HCT116 (cell line): ENCODE data around the gene SLC25A25. TPM values are rescaled to one million over a fixed set of nuclear protein-coding genes. Genes with fewer than 3 reads are reported as not detected.

Experiments used
- ATAC-seq: fragments of 200-7000 bp; cut with Tn5 transposase; 2 replicates; pipeline ENCODE4 v1.9.1; 2020; ENCODE audit warnings: mild to moderate bottlenecking, moderate library complexity
- BruUV-seq: library from RNA; stranded (reverse); fragments of 400-500 nt; replicated peaks from 2 replicates; lab custom pipeline; 2021; lab: Mats Ljungman, UMichigan
- CTCF ChIA-PET: fragments of 300-600 bp; sonication (Branson Sonifier 250); formaldehyde crosslinking; loops from one replicate; lab custom pipeline; 2021; ENCODE audit warnings: antibody characterized with exemption; lab: Charles Lee
- POLR2A ChIA-PET: fragments of 300-600, 350-600 bp; sonication (Branson Sonifier 250); formaldehyde crosslinking; loops from one replicate; lab custom pipeline; 2021; ENCODE audit warnings: antibody characterized with exemption; lab: Charles Lee
- RAD21 ChIA-PET, 2 experiments: fragments of 300-600 bp; sonication (Branson Sonifier 250); formaldehyde crosslinking; loops; one replicate each; lab custom pipeline; 2023; ENCODE audit warnings: low total read pairs in 2 of 2; ENCODE audit not compliant: uncharacterized antibody in 2 of 2, unreplicated experiment in 2 of 2, low non-redundant PET in 1 of 2; lab: Charles Lee
- DNase-seq: peaks from one replicate; pipeline ENCODE4 v3.0.0-alpha.2; 2010; ENCODE audit warnings: low read depth, low spot score
- H2AFZ ChIP-seq: fragments of 200-600 bp; shearing (Covaris generic), sonication (generic); 2 replicates; pipeline ENCODE4 v1.6.1; 2017; ENCODE audit warnings: low read depth, mixed run types, mixed read lengths, antibody characterized with exemption, low read length; ENCODE audit not compliant: poor library complexity, severe bottlenecking
- H3K27ac ChIP-seq: 2 replicates; pipeline ENCODE4 v1.5.1; 2012; ENCODE audit warnings: low read depth, low read length
- H3K27me3 ChIP-seq: fragments of 200-600 bp; sonication (generic); 2 replicates; pipeline ENCODE4 v1.6.1; 2016; ENCODE audit warnings: mixed run types, low read length, mixed read lengths; ENCODE audit not compliant: insufficient read depth
- H3K36me3 ChIP-seq, 2 experiments: fragments of 200-500 bp in 1 of 2; fragments of 200-600 bp in 1 of 2; sonication (Bioruptor generic) in 1 of 2; sonication (generic) in 1 of 2; 2 replicates each; pipeline versions ENCODE4 v1.5.1 to v1.6.1; 2014 to 2016; ENCODE audit warnings: low read length in 2 of 2, inconsistent platforms in 1 of 2, mixed read lengths in 1 of 2, mixed run types in 1 of 2; ENCODE audit not compliant: insufficient read depth in 2 of 2, control insufficient read depth in 1 of 2
- H3K4me1 ChIP-seq, 2 experiments: fragments of 200-600 bp in 1 of 2; sonication (generic) in 1 of 2; 2 replicates each; pipeline versions ENCODE4 v1.5.1 to v1.6.1; 2012 to 2017; ENCODE audit warnings: low read length in 2 of 2, inconsistent platforms in 1 of 2, mild to moderate bottlenecking in 1 of 2, mixed read lengths in 1 of 2, mixed run types in 1 of 2, moderate library complexity in 1 of 2; ENCODE audit not compliant: insufficient read depth in 2 of 2, control insufficient read depth in 1 of 2
- H3K4me2 ChIP-seq: fragments of 200-600 bp; sonication (generic); 2 replicates; pipeline ENCODE4 v1.6.1; 2017; ENCODE audit warnings: mixed run types, low read length, mixed read lengths
- H3K4me3 ChIP-seq, 2 experiments: fragments of 200-600 bp in 1 of 2; sonication (generic) in 1 of 2; replicated peaks in 1 of 2; 2 replicates each; pipeline ENCODE4 v1.5.1; 2011 to 2016; ENCODE audit warnings: low read length in 2 of 2, control low read depth in 1 of 2, low read depth in 1 of 2, mild to moderate bottlenecking in 1 of 2, mixed read lengths in 1 of 2, mixed run types in 1 of 2
- H3K79me2 ChIP-seq: fragments of 200-600 bp; sonication (generic); 2 replicates; pipeline ENCODE4 v1.6.1; 2017; ENCODE audit warnings: mild to moderate bottlenecking, mixed run types, low read length, moderate library complexity, mixed read lengths; ENCODE audit not compliant: insufficient read depth
- H3K9ac ChIP-seq: fragments of 200-600 bp; sonication (generic); 2 replicates; pipeline ENCODE4 v1.6.1; 2016; ENCODE audit warnings: low read length, mixed read lengths
- H3K9me2 ChIP-seq: fragments of 200-600 bp; sonication (generic), shearing (Covaris generic); 2 replicates; pipeline ENCODE4 v1.6.1; 2017; ENCODE audit warnings: mixed run types, mild to moderate bottlenecking, moderate library complexity; ENCODE audit not compliant: insufficient read depth
- H3K9me3 ChIP-seq, 2 experiments: fragments of 200-500 bp in 1 of 2; fragments of 200-600 bp in 1 of 2; sonication (Bioruptor generic) in 1 of 2; sonication (generic) in 1 of 2; 2 replicates each; pipeline ENCODE4 v1.6.1; 2014 to 2017; ENCODE audit warnings: low read length in 2 of 2, mixed read lengths in 2 of 2, inconsistent platforms in 1 of 2, low read depth in 1 of 2, mild to moderate bottlenecking in 1 of 2, mixed run types in 1 of 2, moderate library complexity in 1 of 2; ENCODE audit not compliant: control insufficient read depth in 1 of 2, insufficient read depth in 1 of 2
- H4K20me1 ChIP-seq: fragments of 200-600 bp; sonication (generic), shearing (Covaris generic); 2 replicates; pipeline ENCODE4 v1.6.1; 2017; ENCODE audit warnings: mixed run types, mild to moderate bottlenecking, moderate library complexity; ENCODE audit not compliant: insufficient read depth
- CBX3 ChIP-seq: IDR thresholded peaks from 2 replicates; pipeline ENCODE4 v1.6.1; 2012; ENCODE audit warnings: low read depth
- CEBPB ChIP-seq: IDR thresholded peaks from 2 replicates; pipeline ENCODE4 v1.6.1; 2012; ENCODE audit warnings: low read depth
- ELF1 ChIP-seq: IDR thresholded peaks from 2 replicates; pipeline ENCODE4 v1.6.1; 2012; ENCODE audit warnings: low read depth, borderline replicate concordance
- EZH2 ChIP-seq: fragments of 200-600 bp; sonication (generic); IDR thresholded peaks from 2 replicates; pipeline ENCODE4 v1.6.1; 2017; ENCODE audit warnings: antibody characterized with exemption, mixed run types
- EZH2phosphoT487 ChIP-seq: fragments of 200-600 bp; IDR thresholded peaks from 2 replicates; pipeline ENCODE4 v1.6.1; 2018; ENCODE audit warnings: antibody characterized with exemption, borderline replicate concordance
- POLR2A ChIP-seq: IDR thresholded peaks from 2 replicates; pipeline ENCODE4 v1.7.0; 2011; ENCODE audit warnings: borderline replicate concordance; ENCODE audit not compliant: insufficient read depth, insufficient read length; ENCODE audit errors: extremely low read depth
- SP1 ChIP-seq: IDR thresholded peaks from 2 replicates; pipeline ENCODE4 v1.6.1; 2012; ENCODE audit warnings: low read depth
- SRF ChIP-seq: IDR thresholded peaks from 2 replicates; pipeline ENCODE4 v1.6.1; 2012; ENCODE audit warnings: low read depth
- YY1 ChIP-seq: IDR thresholded peaks from 2 replicates; pipeline ENCODE4 v1.6.1; 2011; ENCODE audit warnings: low read length, low read depth, moderate library complexity, mild to moderate bottlenecking; ENCODE audit not compliant: insufficient replicate concordance; ENCODE audit errors: extremely low read depth
- ZFX ChIP-seq: fragments of 450-650 bp; IDR thresholded peaks from 2 replicates; pipeline ENCODE4 v1.6.1; 2017
- ZNF274 ChIP-seq: fragments of 200-500 bp; sonication (Bioruptor generic); IDR thresholded peaks from 2 replicates; pipeline ENCODE4 v1.6.1; 2014; ENCODE audit warnings: mild to moderate bottlenecking, low read depth, low read length, inconsistent platforms
- intact Hi-C: fragments of 100-400 bp; cut with micrococcal nuclease; formaldehyde crosslinking; loops from 2 replicates; pipeline ENCODE4 v1.10.0; 2022
- total RNA-seq: library from RNA; stranded (reverse); gene quantifications from one replicate; pipeline ENCODE4 v1.2.1, GENCODE V29; 2021; ENCODE audit not compliant: unreplicated experiment
- TF ChIP-seq, protein P1 (sequence below): IDR thresholded peaks from 2 replicates; pipeline ENCODE4 v1.6.1; 2012; ENCODE audit warnings: low read depth

Gene SLC25A25
- total RNA-seq, 1 experiment from 2014 or later, result 15.3 TPM

DNA sequence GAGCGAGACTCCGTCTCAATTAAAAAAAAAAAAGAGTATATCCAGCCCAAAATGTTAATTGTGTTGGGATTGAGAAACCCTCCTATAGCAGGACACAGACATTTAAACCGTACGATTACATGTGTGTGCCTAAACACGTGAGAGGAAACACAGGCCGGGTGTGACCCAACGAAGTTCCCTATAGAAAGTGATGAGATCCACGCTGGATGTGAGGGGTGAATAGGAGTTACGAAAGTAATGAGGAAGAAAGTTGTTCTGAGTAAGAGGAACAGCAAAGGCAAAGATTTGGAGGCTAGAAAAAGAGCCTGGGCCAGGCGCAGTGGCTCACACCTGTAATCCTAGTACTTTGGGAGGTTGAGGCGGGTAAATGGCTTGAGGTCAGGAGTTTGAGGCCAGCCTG is 14.5 kb upstream of the SLC25A25 start:
- ChIA-PET RAD21 (no interaction called here), POLR2A (no interaction called here), CTCF (no interaction called here)
- no peak overlapping the region for H2AFZ ChIP-seq
- no peaks in the 10 kb centered on the region for H3K27me3 ChIP-seq
- H3K9me2 ChIP-seq, result no peaks in the 10 kb centered on the region
- TF ChIP-seq, protein P1, sequence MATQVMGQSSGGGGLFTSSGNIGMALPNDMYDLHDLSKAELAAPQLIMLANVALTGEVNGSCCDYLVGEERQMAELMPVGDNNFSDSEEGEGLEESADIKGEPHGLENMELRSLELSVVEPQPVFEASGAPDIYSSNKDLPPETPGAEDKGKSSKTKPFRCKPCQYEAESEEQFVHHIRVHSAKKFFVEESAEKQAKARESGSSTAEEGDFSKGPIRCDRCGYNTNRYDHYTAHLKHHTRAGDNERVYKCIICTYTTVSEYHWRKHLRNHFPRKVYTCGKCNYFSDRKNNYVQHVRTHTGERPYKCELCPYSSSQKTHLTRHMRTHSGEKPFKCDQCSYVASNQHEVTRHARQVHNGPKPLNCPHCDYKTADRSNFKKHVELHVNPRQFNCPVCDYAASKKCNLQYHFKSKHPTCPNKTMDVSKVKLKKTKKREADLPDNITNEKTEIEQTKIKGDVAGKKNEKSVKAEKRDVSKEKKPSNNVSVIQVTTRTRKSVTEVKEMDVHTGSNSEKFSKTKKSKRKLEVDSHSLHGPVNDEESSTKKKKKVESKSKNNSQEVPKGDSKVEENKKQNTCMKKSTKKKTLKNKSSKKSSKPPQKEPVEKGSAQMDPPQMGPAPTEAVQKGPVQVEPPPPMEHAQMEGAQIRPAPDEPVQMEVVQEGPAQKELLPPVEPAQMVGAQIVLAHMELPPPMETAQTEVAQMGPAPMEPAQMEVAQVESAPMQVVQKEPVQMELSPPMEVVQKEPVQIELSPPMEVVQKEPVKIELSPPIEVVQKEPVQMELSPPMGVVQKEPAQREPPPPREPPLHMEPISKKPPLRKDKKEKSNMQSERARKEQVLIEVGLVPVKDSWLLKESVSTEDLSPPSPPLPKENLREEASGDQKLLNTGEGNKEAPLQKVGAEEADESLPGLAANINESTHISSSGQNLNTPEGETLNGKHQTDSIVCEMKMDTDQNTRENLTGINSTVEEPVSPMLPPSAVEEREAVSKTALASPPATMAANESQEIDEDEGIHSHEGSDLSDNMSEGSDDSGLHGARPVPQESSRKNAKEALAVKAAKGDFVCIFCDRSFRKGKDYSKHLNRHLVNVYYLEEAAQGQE, result no peak
- TF ChIP-seq ZNF274 (no peak), YY1 (no peak), ELF1 (no peak), CBX3 (no peak), EZH2phosphoT487 (no peak), SP1 (no peak), EZH2 (no peak), ZFX (no peak), CEBPB (no peak), SRF (no peak), POLR2A (no peak)
- H3K4me1 ChIP-seq, result peaks cover 43 to 66% of the 10 kb centered on the region in 2 experiments
- intact Hi-C loops, result loop anchor here (2.0 kb wide), 1 partner anchor 25 kb away; no protein-coding TSS in a partner anchor
- no peak for ATAC-seq
- no peaks in the 10 kb centered on the region for H3K36me3 ChIP-seq
- no peaks in the 10 kb centered on the region for H4K20me1 ChIP-seq
- no peak overlapping the region for H3K27ac ChIP-seq
- H3K4me2 ChIP-seq, result no peak overlapping the region
- H3K9ac ChIP-seq, result no peak overlapping the region
- no TSS peak for BruUV-seq
- no peak overlapping the region for H3K4me3 ChIP-seq
- H3K9me3 ChIP-seq, result no peaks in the 10 kb centered on the region
- no peaks in the 10 kb centered on the region for H3K79me2 ChIP-seq
- DNase-seq, result no peak
